CD4-positive, CD25-positive, alpha-beta regulatory T cell (primary cell): ENCODE results near the gene NAPA. TPM values are rescaled to one million over a fixed set of nuclear protein-coding genes. Genes with fewer than 3 reads are reported as not detected.

Source experiments
- ATAC-seq, 2 donors: fragments of 150-1000 bp; cut with Tn5 transposase; one replicate each; pipeline ENCODE4 v1.10.0; 2021; ENCODE audit warnings: low read depth in 2 of 2, moderate number of reproducible peaks in 2 of 2, moderate library complexity in 1 of 2
- DNase-seq, 3 donors: peaks; one replicate each; pipeline versions ENCODE4 v3.0.0 to v3.0.0-alpha.2; 2012 to 2022; ENCODE audit warnings: mixed read lengths in 1 of 3
- H3K27ac ChIP-seq: one replicate; pipeline ENCODE4 v1.7.0; 2013; ENCODE audit warnings: mild to moderate bottlenecking, low read length; ENCODE audit not compliant: insufficient read depth, poor library complexity, severe bottlenecking
- H3K27me3 ChIP-seq: one replicate; pipeline ENCODE4 v1.7.0; 2013; ENCODE audit warnings: low read length; ENCODE audit not compliant: control insufficient read depth, insufficient read depth
- H3K36me3 ChIP-seq: one replicate; pipeline ENCODE4 v1.7.0; 2013; ENCODE audit warnings: mild to moderate bottlenecking, low read length, moderate library complexity; ENCODE audit not compliant: control insufficient read depth, insufficient read depth
- H3K4me1 ChIP-seq: 2 replicates; pipeline ENCODE4 v1.7.0; 2013; ENCODE audit warnings: mild to moderate bottlenecking, low read length; ENCODE audit not compliant: insufficient read depth, control insufficient read depth, poor library complexity, severe bottlenecking
- H3K4me3 ChIP-seq: one replicate; pipeline ENCODE4 v1.7.0; 2013; ENCODE audit warnings: low read depth, mild to moderate bottlenecking, low read length, moderate library complexity
- H3K9me3 ChIP-seq, 2 experiments: 1 replicate in 1 of 2; 2 replicates in 1 of 2; pipeline ENCODE4 v1.7.0; 2013; ENCODE audit warnings: low read length in 2 of 2, mild to moderate bottlenecking in 1 of 2, moderate library complexity in 1 of 2; ENCODE audit not compliant: control insufficient read depth in 2 of 2
- H3K27ac Mint-ChIP-seq, 3 donors: one replicate each; pipeline ENCODE4 v1.8.0; 2020 to 2022; ENCODE audit warnings: mild to moderate bottlenecking in 3 of 3, mixed read lengths in 3 of 3, moderate library complexity in 2 of 3
- H3K27me3 Mint-ChIP-seq: one replicate; pipeline ENCODE4 v1.8.0; 2022; ENCODE audit warnings: mild to moderate bottlenecking, mixed read lengths
- H3K36me3 Mint-ChIP-seq: one replicate; pipeline ENCODE4 v1.8.0; 2020; ENCODE audit warnings: mixed read lengths
- H3K4me1 Mint-ChIP-seq, 4 donors: one replicate each; pipeline ENCODE4 v1.8.0; 2020 to 2022; ENCODE audit warnings: mixed read lengths in 4 of 4, mild to moderate bottlenecking in 1 of 4
- H3K4me3 Mint-ChIP-seq, 4 donors: one replicate each; pipeline ENCODE4 v1.8.0; 2020 to 2022; ENCODE audit warnings: mild to moderate bottlenecking in 4 of 4, mixed read lengths in 4 of 4, moderate library complexity in 3 of 4
- H3K9me3 Mint-ChIP-seq, 7 donors: one replicate each; pipeline ENCODE4 v1.8.0; 2020 to 2022; ENCODE audit warnings: mixed read lengths in 7 of 7, mild to moderate bottlenecking in 3 of 7, moderate library complexity in 2 of 7
- polyA plus RNA-seq, 4 donors: library from polyadenylated mRNA; unstranded; fragments of 300-500 nt; fragmentation: Illumina TruSeq; gene quantifications; one replicate each; pipeline ENCODE4 v1.2.3, GENCODE V29; 2021
- total RNA-seq: library from RNA; stranded (reverse); gene quantifications from one replicate; pipeline ENCODE4 v1.2.3, GENCODE V29; 2022

The NAPA gene
- total and polyA plus RNA-seq, 5 donors from 2014 or later: 87.3 to 155 (median 93.0) TPM

- H3K9me3 Mint-ChIP-seq: no peaks in the 10 kb centered on the region
- peaks cover 12% of the 10 kb centered on the region for H3K36me3 Mint-ChIP-seq
- no peaks in the 10 kb centered on the region for H3K27me3 Mint-ChIP-seq
- H3K9me3 ChIP-seq: no peaks in the 10 kb centered on the region
- H3K4me3 ChIP-seq: no peak overlapping the region
- H3K4me1 ChIP-seq: no peaks in the 10 kb centered on the region
- no peak for DNase-seq
- no peaks in the 10 kb centered on the region for H3K27me3 ChIP-seq
- H3K36me3 ChIP-seq: peaks cover 71% of the 10 kb centered on the region
- no peak overlapping the region for H3K4me3 Mint-ChIP-seq
- no peak for ATAC-seq
- no peak overlapping the region for H3K27ac ChIP-seq
- peaks cover 0 to 15% (median 7%) of the 10 kb centered on the region in 4 donors for H3K4me1 Mint-ChIP-seq
- H3K27ac Mint-ChIP-seq: no peak overlapping the region
These were observed 15.5 kb downstream of the NAPA start for GRCh38 chr19:47499371-47499770.

- H3K36me3 ChIP-seq: peaks cover 72% of the 10 kb centered on the region
These were observed 16.3 kb downstream of the NAPA start for GRCh38 chr19:47498561-47498960.

GRCh38 chr19:47497821-47498520, 16.9 kb downstream of the NAPA start:
- Histone ChIP-seq H3K36me3 (peaks cover 70% of the 10 kb centered on the region), H3K27ac (no peak overlapping the region), H3K9me3 (no peaks in the 10 kb centered on the region), H3K4me1 (no peaks in the 10 kb centered on the region), H3K4me3 (no peak overlapping the region), H3K27me3 (no peaks in the 10 kb centered on the region)
- Mint-ChIP-seq H3K9me3 (no peaks in the 10 kb centered on the region), H3K27me3 (no peaks in the 10 kb centered on the region), H3K4me3 (no peak overlapping the region), H3K36me3 (peaks cover 16% of the 10 kb centered on the region), H3K27ac (no peak overlapping the region), H3K4me1 (peaks cover 0 to 14% (median 6%) of the 10 kb centered on the region in 4 donors)
- DNase-seq (no peak), ATAC-seq (no peak)

More at GRCh38 chr19:47498561-47498960, 16.3 kb downstream of the NAPA start:
- no peak for ATAC-seq
- Mint-ChIP-seq H3K9me3 (no peaks in the 10 kb centered on the region), H3K27ac (peak overlapping the region in 1 of 3 donors; percentile 48), H3K4me1 (peaks cover 0 to 15% (median 7%) of the 10 kb centered on the region in 4 donors), H3K36me3 (peaks cover 13% of the 10 kb centered on the region), H3K27me3 (no peaks in the 10 kb centered on the region), H3K4me3 (peak overlapping the region in 1 of 4 donors; percentile 17)
- H3K27me3 ChIP-seq: no peaks in the 10 kb centered on the region
- H3K4me1 ChIP-seq: no peaks in the 10 kb centered on the region
- no peak for DNase-seq
- H3K27ac ChIP-seq: no peak overlapping the region
- no peak overlapping the region for H3K4me3 ChIP-seq
- no peaks in the 10 kb centered on the region for H3K9me3 ChIP-seq

- no peaks in the 10 kb centered on the region for H3K9me3 ChIP-seq
- ATAC-seq: no peak
- H3K9me3 Mint-ChIP-seq: no peaks in the 10 kb centered on the region
- no peak overlapping the region for H3K4me3 Mint-ChIP-seq
- peaks cover 16% of the 10 kb centered on the region for H3K36me3 Mint-ChIP-seq
- H3K4me3 ChIP-seq: no peak overlapping the region
- H3K36me3 ChIP-seq: peaks cover 65% of the 10 kb centered on the region
- H3K4me1 Mint-ChIP-seq: peaks cover 0 to 9% (median 3%) of the 10 kb centered on the region in 4 donors
- no peaks in the 10 kb centered on the region for H3K27me3 Mint-ChIP-seq
- H3K4me1 ChIP-seq: no peaks in the 10 kb centered on the region
- H3K27me3 ChIP-seq: no peaks in the 10 kb centered on the region
- peak overlapping the region in 1 of 3 donors; percentile 55 for H3K27ac Mint-ChIP-seq
- DNase-seq: no peak
- H3K27ac ChIP-seq: no peak overlapping the region
These were observed 17.7 kb downstream of the NAPA start for GRCh38 chr19:47497050-47497766.

GRCh38 chr19:47495478-47496372, 19.1 kb downstream of the NAPA start:
- no peak for DNase-seq
- Mint-ChIP-seq H3K27ac (no peak overlapping the region), H3K9me3 (no peaks in the 10 kb centered on the region), H3K36me3 (peaks cover 16% of the 10 kb centered on the region), H3K27me3 (no peaks in the 10 kb centered on the region), H3K4me1 (peaks cover 0 to 7% (median 3%) of the 10 kb centered on the region in 4 donors), H3K4me3 (no peak overlapping the region)
- ATAC-seq: no peak
- no peaks in the 10 kb centered on the region for H3K9me3 ChIP-seq
- H3K4me1 ChIP-seq: no peaks in the 10 kb centered on the region
- no peak overlapping the region for H3K4me3 ChIP-seq
- H3K27me3 ChIP-seq: no peaks in the 10 kb centered on the region
- H3K36me3 ChIP-seq: peaks cover 68% of the 10 kb centered on the region
- no peak overlapping the region for H3K27ac ChIP-seq

- H3K4me1 ChIP-seq: no peaks in the 10 kb centered on the region
- Mint-ChIP-seq H3K27me3 (no peaks in the 10 kb centered on the region), H3K4me1 (peaks cover 0 to 10% (median 3%) of the 10 kb centered on the region in 4 donors), H3K36me3 (peaks cover 16% of the 10 kb centered on the region), H3K27ac (no peak overlapping the region), H3K9me3 (no peaks in the 10 kb centered on the region), H3K4me3 (no peak overlapping the region)
- no peaks in the 10 kb centered on the region for H3K9me3 ChIP-seq
- ATAC-seq (no peak), DNase-seq (no peak)
- H3K4me3 ChIP-seq: no peak overlapping the region
- H3K27ac ChIP-seq: no peak overlapping the region
- H3K27me3 ChIP-seq: no peaks in the 10 kb centered on the region
- H3K36me3 ChIP-seq: peaks cover 61% of the 10 kb centered on the region
These were observed 20.1 kb downstream of the NAPA start for GRCh38 chr19:47494729-47495128.

- H3K27me3 Mint-ChIP-seq: no peaks in the 10 kb centered on the region
- Histone ChIP-seq H3K27ac (no peak overlapping the region), H3K9me3 (no peaks in the 10 kb centered on the region), H3K36me3 (peaks cover 56% of the 10 kb centered on the region), H3K27me3 (no peaks in the 10 kb centered on the region), H3K4me3 (no peak overlapping the region), H3K4me1 (no peaks in the 10 kb centered on the region)
- no peak for ATAC-seq
- H3K36me3 Mint-ChIP-seq: peaks cover 16% of the 10 kb centered on the region
- no peak overlapping the region for H3K4me3 Mint-ChIP-seq
- H3K4me1 Mint-ChIP-seq: peaks cover 0 to 10% (median 3%) of the 10 kb centered on the region in 4 donors
- H3K9me3 Mint-ChIP-seq: no peaks in the 10 kb centered on the region
- no peak overlapping the region for H3K27ac Mint-ChIP-seq
- no peak for DNase-seq
These were observed 20.7 kb downstream of the NAPA start for GRCh38 chr19:47494211-47494547.
